Thoracic aorta (tissue), 2 donors: ENCODE results near the gene CTNNA2. TPM values are rescaled to one million over a fixed set of nuclear protein-coding genes. Genes with fewer than 3 reads are reported as not detected.

Experiments
- ATAC-seq: fragments of 150-250 bp; one replicate; pipeline ENCODE4 v1.8.0; 2017; ENCODE audit warnings: low read depth; ENCODE audit not compliant: insufficient number of reproducible peaks, low FRiP score
- DNase-seq: peaks from one replicate; pipeline ENCODE4 v3.0.0-alpha.2; 2020; ENCODE audit warnings: low spot score
- H3K27ac ChIP-seq, 2 donors: fragments of 200-600 bp; sonication (generic); 1 replicate in 1 of 2; 2 replicates in 1 of 2; pipeline ENCODE4 v1.5.1; 2016; ENCODE audit warnings: mild to moderate bottlenecking in 2 of 2, moderate library complexity in 2 of 2
- H3K27me3 ChIP-seq: fragments of 200-600 bp; sonication (generic); replicated peaks from 2 replicates; pipeline ENCODE4 v1.6.0; 2016; ENCODE audit warnings: mild to moderate bottlenecking; ENCODE audit not compliant: insufficient read depth
- H3K36me3 ChIP-seq: fragments of 200-600 bp; sonication (generic); one replicate; pipeline ENCODE4 v1.5.1; 2016
- H3K4me1 ChIP-seq, 2 donors: fragments of 200-600 bp; sonication (generic); 1 replicate in 1 of 2; 2 replicates in 1 of 2; pipeline versions ENCODE4 v1.5.1 to v1.6.0; 2016; ENCODE audit warnings: low read depth in 2 of 2, mild to moderate bottlenecking in 1 of 2; ENCODE audit not compliant: control insufficient read depth in 1 of 2
- H3K4me3 ChIP-seq: fragments of 200-600 bp; sonication (generic); 2 replicates; pipeline ENCODE4 v1.5.1; 2016; ENCODE audit warnings: mild to moderate bottlenecking
- H3K9me3 ChIP-seq: fragments of 200-600 bp; sonication (generic); 2 replicates; pipeline ENCODE4 v1.5.1; 2016
- total RNA-seq, 2 donors: library from RNA; depleted of rRNA; stranded (reverse); fragments of >200 nt; gene quantifications; one replicate each; pipeline versions ENCODE4 v1.1.0 to v1.2.3, GENCODE V29; 2016
- TF ChIP-seq, protein P1 (sequence below): fragments of 200-600 bp; sonication (generic); IDR thresholded peaks from one replicate; pipeline ENCODE4 v1.5.1; 2019; ENCODE audit warnings: antibody characterized with exemption

The CTNNA2 gene
- total RNA-seq, 2 donors from 2014 or later: not detected

DNA sequence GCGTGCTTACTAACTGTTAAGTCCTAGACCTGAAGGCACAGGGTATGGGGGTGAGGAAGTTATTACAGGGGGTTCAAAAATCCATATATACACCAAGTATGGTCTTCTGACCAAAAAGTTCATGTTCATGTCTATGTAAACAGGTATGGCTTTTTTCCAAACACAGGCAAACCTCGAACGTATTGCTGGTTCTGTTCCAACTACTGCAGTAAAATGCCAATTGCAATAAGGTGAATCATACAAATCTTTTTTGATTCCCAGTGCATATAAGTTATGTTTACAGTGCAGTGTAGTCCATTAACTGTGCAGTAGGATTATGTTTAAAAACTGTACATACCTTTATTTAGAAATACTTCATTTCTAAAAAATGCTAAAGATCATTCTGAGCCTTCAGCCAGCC is 1037.0 kb downstream of the CTNNA2 start:
- no peaks in the 10 kb centered on the region for H3K36me3 ChIP-seq
- ATAC-seq (no peak), DNase-seq (no peak)
- no peak overlapping the region for H3K27ac ChIP-seq
- no peaks in the 10 kb centered on the region for H3K9me3 ChIP-seq
- H3K4me3 ChIP-seq: no peak overlapping the region
- H3K27me3 ChIP-seq: no peaks in the 10 kb centered on the region
- TF ChIP-seq, protein P1, sequence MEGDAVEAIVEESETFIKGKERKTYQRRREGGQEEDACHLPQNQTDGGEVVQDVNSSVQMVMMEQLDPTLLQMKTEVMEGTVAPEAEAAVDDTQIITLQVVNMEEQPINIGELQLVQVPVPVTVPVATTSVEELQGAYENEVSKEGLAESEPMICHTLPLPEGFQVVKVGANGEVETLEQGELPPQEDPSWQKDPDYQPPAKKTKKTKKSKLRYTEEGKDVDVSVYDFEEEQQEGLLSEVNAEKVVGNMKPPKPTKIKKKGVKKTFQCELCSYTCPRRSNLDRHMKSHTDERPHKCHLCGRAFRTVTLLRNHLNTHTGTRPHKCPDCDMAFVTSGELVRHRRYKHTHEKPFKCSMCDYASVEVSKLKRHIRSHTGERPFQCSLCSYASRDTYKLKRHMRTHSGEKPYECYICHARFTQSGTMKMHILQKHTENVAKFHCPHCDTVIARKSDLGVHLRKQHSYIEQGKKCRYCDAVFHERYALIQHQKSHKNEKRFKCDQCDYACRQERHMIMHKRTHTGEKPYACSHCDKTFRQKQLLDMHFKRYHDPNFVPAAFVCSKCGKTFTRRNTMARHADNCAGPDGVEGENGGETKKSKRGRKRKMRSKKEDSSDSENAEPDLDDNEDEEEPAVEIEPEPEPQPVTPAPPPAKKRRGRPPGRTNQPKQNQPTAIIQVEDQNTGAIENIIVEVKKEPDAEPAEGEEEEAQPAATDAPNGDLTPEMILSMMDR: no peak
- no peaks in the 10 kb centered on the region for H3K4me1 ChIP-seq

DNA sequence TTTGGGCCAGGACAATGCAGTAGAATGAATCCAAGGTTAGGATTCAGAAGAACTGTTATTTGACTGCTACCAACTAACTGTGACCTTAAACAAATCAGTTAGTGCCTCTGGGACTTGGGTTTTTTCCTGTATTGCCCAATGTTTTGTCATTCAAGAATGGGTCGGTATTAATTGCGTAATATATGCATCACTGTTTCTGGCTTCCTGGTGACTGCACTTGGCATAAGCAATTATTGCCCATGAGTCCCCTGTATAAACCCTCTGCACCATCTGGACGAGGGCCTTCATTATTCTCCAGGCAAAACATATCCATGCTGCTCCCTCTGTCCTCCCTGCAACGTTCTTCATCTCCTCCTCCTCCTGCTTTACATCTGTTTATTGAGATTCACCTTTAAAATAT is 1047.5 kb downstream of the CTNNA2 start:
- Histone ChIP-seq H3K36me3 (no peaks in the 10 kb centered on the region), H3K9me3 (no peaks in the 10 kb centered on the region), H3K27me3 (no peaks in the 10 kb centered on the region), H3K4me1 (no peaks in the 10 kb centered on the region), H3K4me3 (no peak overlapping the region), H3K27ac (no peak overlapping the region)
- ATAC-seq (no peak), DNase-seq (no peak)
- TF ChIP-seq, protein P1: no peak

- H3K4me3 ChIP-seq: no peak overlapping the region
- no peaks in the 10 kb centered on the region for H3K9me3 ChIP-seq
- H3K36me3 ChIP-seq: no peaks in the 10 kb centered on the region
- no peak overlapping the region for H3K27ac ChIP-seq
- H3K27me3 ChIP-seq: no peaks in the 10 kb centered on the region
- no peaks in the 10 kb centered on the region for H3K4me1 ChIP-seq
- DNase-seq (no peak), ATAC-seq (no peak)
- TF ChIP-seq, protein P1: no peak
These were observed 1055.2 kb downstream of the CTNNA2 start for GRCh38 chr2:80568011-80568410.

- H3K4me3 ChIP-seq: no peak overlapping the region
- TF ChIP-seq, protein P1: no peak
- no peaks in the 10 kb centered on the region for H3K4me1 ChIP-seq
- H3K27me3 ChIP-seq: no peaks in the 10 kb centered on the region
- no peaks in the 10 kb centered on the region for H3K9me3 ChIP-seq
- no peak for DNase-seq
- ATAC-seq: no peak
- H3K36me3 ChIP-seq: no peaks in the 10 kb centered on the region
- no peak overlapping the region for H3K27ac ChIP-seq
These were observed 1060.3 kb downstream of the CTNNA2 start for GRCh38 chr2:80573167-80573566.

- H3K9me3 ChIP-seq: no peaks in the 10 kb centered on the region
- H3K27ac ChIP-seq: no peak overlapping the region
- TF ChIP-seq, protein P1: no peak
- no peaks in the 10 kb centered on the region for H3K4me1 ChIP-seq
- no peaks in the 10 kb centered on the region for H3K27me3 ChIP-seq
- no peak overlapping the region for H3K4me3 ChIP-seq
- H3K36me3 ChIP-seq: no peaks in the 10 kb centered on the region
- ATAC-seq: no peak
- no peak for DNase-seq
These were observed 1061.1 kb downstream of the CTNNA2 start for GRCh38 chr2:80573950-80574349.
